Ectodermal cell (in vitro differentiated cells): ENCODE results near the gene FRMPD1.
"Not testable (repeated sequence)": the region's sequence is repeated elsewhere in the genome, so short reads cannot be mapped to it uniquely, and the experiment has no call there.

Experiments used
- H3K27ac ChIP-seq: 2 replicates; pipeline ENCODE4 v1.7.0; 2013; ENCODE audit warnings: mild to moderate bottlenecking, low read depth, low read length; ENCODE audit not compliant: insufficient read depth, poor library complexity, severe bottlenecking
- H3K27me3 ChIP-seq: 2 replicates; pipeline ENCODE4 v1.7.0; 2013; ENCODE audit warnings: mild to moderate bottlenecking, low read length; ENCODE audit not compliant: insufficient read depth, control insufficient read depth, poor library complexity, severe bottlenecking
- H3K36me3 ChIP-seq: one replicate; pipeline ENCODE4 v1.7.0; 2013; ENCODE audit warnings: low read length; ENCODE audit not compliant: control insufficient read depth, insufficient read depth
- H3K4me1 ChIP-seq: one replicate; pipeline ENCODE4 v1.7.0; 2013; ENCODE audit warnings: low read length; ENCODE audit not compliant: control insufficient read depth, insufficient read depth
- H3K4me3 ChIP-seq: 2 replicates; pipeline ENCODE4 v1.7.0; 2013; ENCODE audit warnings: low read depth, low read length, control low read depth; ENCODE audit not compliant: insufficient read depth
- H3K9me3 ChIP-seq: 2 replicates; pipeline ENCODE4 v1.7.0; 2013; ENCODE audit warnings: mild to moderate bottlenecking, low read length, moderate library complexity; ENCODE audit not compliant: control insufficient read depth
- WGBS, 2 experiments: methylation state at CpG; one replicate each; pipeline ENCODE4 v1.1.7; 2013; ENCODE audit warnings: missing lambda C conversion rate in 2 of 2; 5-methylcytosine and 5-hydroxymethylcytosine counted together

Gene FRMPD1

DNA sequence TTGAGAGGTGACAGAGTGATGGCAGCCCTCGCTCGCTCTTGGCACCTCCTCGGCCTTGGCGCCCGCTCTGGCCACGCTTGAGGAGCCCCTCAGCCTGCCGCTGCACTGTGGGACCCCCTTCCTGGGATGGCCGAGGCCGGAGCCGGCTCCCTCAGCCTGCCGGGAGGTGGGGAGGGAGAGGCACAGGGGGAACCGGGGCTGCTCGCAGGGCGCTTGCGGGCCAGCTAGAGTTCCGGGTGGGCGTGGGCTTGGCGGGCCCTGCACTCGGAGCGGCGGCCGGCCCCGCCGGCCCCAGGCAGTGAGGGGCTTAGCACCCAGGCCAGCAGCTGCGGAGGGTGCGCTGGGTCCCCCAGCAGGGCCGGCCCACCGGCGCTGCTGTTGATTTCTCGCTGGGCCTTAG, 101.0 kb downstream of the FRMPD1 start:
- not testable (repeated sequence) for H3K27me3 ChIP-seq, H3K36me3 ChIP-seq, H3K9me3 ChIP-seq, H3K4me1 ChIP-seq, H3K27ac ChIP-seq, H3K4me3 ChIP-seq
- WGBS, 2 experiments = 92 to 93% methylated on average over 30 of the region's 30 CpGs

DNA sequence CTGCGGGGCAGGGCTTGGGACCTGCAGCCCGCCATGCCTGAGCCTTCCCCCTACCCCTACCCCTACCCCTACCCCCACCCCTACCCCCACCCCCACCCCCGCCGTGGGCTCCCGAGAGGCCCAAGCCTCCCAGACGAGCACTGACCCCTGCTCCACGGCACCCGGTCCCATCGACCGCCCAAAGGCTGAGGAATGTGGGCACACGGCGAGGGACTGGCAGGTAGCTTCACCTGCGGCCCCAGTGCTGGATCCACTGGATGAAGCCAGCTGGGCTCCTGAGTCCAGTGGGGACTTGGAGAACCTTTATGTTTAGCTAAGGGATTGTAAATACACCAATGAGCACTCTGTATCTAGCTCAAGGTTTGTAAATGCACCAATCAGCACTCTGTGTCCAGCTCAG, 101.4 kb downstream of the FRMPD1 start:
- not testable (repeated sequence) for H3K36me3 ChIP-seq, H3K27me3 ChIP-seq, H3K4me3 ChIP-seq, H3K27ac ChIP-seq, H3K9me3 ChIP-seq, H3K4me1 ChIP-seq
- WGBS, 2 experiments = 95 to 96% methylated on average over 9 of the region's 13 CpGs

DNA sequence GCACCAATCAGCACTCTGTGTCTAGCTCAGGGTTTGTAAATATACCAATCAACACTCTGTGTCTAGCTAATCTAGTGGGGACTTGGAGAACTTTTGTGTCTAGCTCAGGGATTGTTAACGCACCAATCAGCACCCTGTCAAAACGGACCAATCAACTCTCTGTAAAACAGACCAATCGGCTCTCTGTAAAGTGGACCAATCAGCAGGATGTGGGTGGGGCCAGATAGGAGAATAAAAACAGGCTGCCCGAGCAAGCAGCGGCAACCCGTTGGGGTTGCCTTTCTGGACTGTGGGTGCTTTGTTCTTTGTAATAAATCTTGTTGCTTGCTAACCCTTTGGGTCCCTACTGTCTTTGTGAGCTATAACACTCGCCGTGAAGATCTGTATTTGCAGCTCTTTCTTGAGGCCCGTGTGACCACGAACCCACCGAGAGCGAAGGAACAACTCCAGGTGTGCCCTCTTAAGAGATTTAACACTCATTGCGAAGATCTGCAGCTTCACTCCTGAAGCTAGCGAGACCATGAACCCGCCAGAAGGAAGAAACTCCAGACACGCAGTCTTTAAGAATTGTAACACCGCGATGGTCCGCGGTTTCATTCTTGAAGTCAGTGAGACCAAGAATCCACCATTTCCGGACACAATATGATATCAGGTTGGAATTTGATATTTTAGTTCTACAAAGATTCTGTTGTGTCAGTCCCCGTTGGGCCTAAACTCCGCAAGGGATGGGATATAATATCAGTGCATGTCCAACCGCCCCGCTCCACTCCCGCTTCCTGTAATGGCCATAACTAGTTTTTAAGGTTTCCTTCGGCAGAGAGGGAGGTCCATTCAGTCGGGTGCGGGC, 102.1 kb downstream of the FRMPD1 start:
- Histone ChIP-seq H3K4me3 (peak overlapping the region; percentile 66), H3K27ac (no peak overlapping the region), H3K4me1 (no peaks in the 10 kb centered on the region), H3K9me3 (no peaks in the 10 kb centered on the region), H3K27me3 (no peaks in the 10 kb centered on the region), H3K36me3 (no peaks in the 10 kb centered on the region)
- WGBS, 2 experiments = 93% methylated on average over 29 of the region's 29 CpGs

GRCh38 chr9:37753489-37754190, 102.9 kb downstream of the FRMPD1 start, which contains the start of gene TRMT10B:
Gene TRMT10B, plus strand, starts transcription at chr9:37753805. Its CDS starts 8,127 bp downstream, at chr9:37761932.
- Histone ChIP-seq H3K27ac (no peak within 1 kb of the TSS), H3K27me3 (no peaks in the 10 kb centered on the region), H3K4me1 (no peaks in the 10 kb centered on the region), H3K36me3 (no peaks in the 10 kb centered on the region), H3K9me3 (no peaks in the 10 kb centered on the region), H3K4me3 (peak within 1 kb of the TSS; percentile 66)
- 5% methylated on average over 39 to 40 of the region's 40 CpGs for WGBS, 2 experiments

DNA sequence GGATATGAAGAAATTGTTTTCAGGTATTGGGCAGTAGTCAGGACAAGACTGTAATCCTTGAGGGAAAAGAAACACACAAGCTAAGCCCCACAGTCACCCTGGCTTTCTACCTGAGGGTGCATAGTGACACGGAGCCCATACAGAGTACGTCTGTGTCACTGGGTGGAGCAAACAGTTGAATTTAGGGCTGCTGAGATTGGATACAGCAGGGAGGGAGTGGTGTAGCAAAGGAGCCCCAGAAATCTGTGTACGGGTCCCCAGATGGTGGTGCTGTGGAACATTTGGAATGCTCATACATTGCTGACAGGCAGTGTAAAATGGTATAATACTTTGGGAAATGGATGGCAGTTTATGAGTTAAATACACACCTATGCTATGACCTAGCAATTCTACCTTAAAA, 108.0 kb downstream of the FRMPD1 start:
- H3K27me3 ChIP-seq = no peaks in the 10 kb centered on the region
- 81 to 86% methylated on average over 3 of the region's 3 CpGs for WGBS, 2 experiments
- no peaks in the 10 kb centered on the region for H3K9me3 ChIP-seq
- H3K4me1 ChIP-seq = no peaks in the 10 kb centered on the region
- no peaks in the 10 kb centered on the region for H3K36me3 ChIP-seq
- H3K4me3 ChIP-seq = no peak overlapping the region
- no peak overlapping the region for H3K27ac ChIP-seq

GRCh38 chr9:37760416-37761161, 109.8 kb downstream of the FRMPD1 start:
- Histone ChIP-seq H3K27ac (no peak overlapping the region), H3K9me3 (no peaks in the 10 kb centered on the region), H3K4me1 (no peaks in the 10 kb centered on the region), H3K4me3 (no peak overlapping the region), H3K27me3 (no peaks in the 10 kb centered on the region), H3K36me3 (no peaks in the 10 kb centered on the region)
- 95 to 98% methylated on average over 7 of the region's 7 CpGs for WGBS, 2 experiments

DNA sequence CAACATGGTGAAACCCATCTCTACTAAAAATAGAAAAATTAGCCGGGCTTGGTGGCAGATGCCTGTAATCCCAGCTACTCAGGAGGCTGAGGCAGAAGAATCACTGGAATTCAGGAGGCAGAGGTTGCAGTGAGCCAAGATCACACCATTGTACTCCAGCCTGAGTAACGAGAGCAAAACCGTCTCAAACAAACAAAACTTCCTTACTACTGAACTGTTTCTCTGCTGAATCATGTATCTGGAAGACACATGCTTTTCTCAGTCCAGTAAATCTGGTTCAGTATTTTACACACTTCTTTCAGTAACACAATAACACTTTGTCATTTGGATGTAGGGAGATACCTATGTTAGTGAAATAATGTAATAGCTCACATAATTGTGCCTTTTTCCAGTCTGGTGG, 110.8 kb downstream of the FRMPD1 start:
- no peaks in the 10 kb centered on the region for H3K9me3 ChIP-seq
- no peaks in the 10 kb centered on the region for H3K27me3 ChIP-seq
- H3K4me1 ChIP-seq = no peaks in the 10 kb centered on the region
- 55 to 62% methylated on average over 3 of the region's 3 CpGs for WGBS, 2 experiments
- no peak overlapping the region for H3K4me3 ChIP-seq
- no peaks in the 10 kb centered on the region for H3K36me3 ChIP-seq
- H3K27ac ChIP-seq = no peak overlapping the region

DNA sequence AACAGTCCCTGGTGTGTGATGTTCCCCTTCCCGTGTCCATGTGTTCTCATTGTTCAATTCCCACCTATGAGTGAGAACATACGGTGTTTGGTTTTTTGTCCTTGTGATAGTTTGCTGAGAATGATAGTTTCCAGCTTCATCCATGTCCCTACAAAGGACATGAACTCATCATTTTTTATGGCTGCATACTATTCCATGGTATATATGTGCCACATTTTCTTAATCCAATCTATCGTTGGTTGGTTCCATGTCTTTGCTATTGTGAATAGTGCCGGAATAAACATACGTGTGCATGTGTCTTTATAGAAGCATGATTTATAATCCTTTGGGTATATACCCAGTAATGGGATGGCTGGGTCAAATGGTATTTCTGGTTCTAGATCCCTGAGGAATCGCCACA, 114.5 kb downstream of the FRMPD1 start:
- not testable (repeated sequence) for H3K36me3 ChIP-seq, H3K4me1 ChIP-seq, H3K27me3 ChIP-seq, H3K4me3 ChIP-seq, H3K27ac ChIP-seq, H3K9me3 ChIP-seq
- WGBS, 2 experiments = 70 to 79% methylated on average over 4 to 5 of the region's 6 CpGs

DNA sequence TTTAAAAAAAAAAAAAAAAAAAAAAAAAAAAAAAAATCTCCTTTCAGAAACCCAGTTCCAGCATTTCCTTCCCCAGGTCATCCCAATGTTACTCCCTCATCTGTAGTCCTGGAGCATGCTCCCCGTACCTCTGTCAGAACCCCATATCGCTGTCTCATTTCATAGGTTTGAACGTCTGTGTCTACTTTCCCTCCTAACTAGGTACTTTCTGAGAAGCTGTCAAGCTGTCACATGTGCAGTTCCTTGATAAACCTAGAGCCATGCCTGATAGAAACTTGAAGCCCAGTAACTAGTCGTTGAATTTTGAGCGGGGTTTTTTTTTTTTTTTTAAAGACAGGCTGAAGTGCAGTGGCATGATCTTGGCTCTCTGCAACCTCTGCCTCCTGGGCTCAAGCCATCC, 118.6 kb downstream of the FRMPD1 start:
- WGBS, 2 experiments = 85 to 87% methylated on average over 5 of the region's 5 CpGs
- Histone ChIP-seq H3K9me3 (no peaks in the 10 kb centered on the region), H3K4me1 (no peaks in the 10 kb centered on the region), H3K27ac (no peak overlapping the region), H3K36me3 (no peaks in the 10 kb centered on the region), H3K27me3 (no peaks in the 10 kb centered on the region), H3K4me3 (no peak overlapping the region)

GRCh38 chr9:37769995-37770394, 119.2 kb downstream of the FRMPD1 start:
- H3K27ac ChIP-seq = no peak overlapping the region
- H3K27me3 ChIP-seq = no peaks in the 10 kb centered on the region
- 94 to 95% methylated on average over 3 of the region's 3 CpGs for WGBS, 2 experiments
- H3K4me1 ChIP-seq = no peaks in the 10 kb centered on the region
- H3K9me3 ChIP-seq = no peaks in the 10 kb centered on the region
- H3K36me3 ChIP-seq = no peaks in the 10 kb centered on the region
- H3K4me3 ChIP-seq = no peak overlapping the region
